ENCODE measurements around the gene ZFP57.

Gene ZFP57

DNA sequence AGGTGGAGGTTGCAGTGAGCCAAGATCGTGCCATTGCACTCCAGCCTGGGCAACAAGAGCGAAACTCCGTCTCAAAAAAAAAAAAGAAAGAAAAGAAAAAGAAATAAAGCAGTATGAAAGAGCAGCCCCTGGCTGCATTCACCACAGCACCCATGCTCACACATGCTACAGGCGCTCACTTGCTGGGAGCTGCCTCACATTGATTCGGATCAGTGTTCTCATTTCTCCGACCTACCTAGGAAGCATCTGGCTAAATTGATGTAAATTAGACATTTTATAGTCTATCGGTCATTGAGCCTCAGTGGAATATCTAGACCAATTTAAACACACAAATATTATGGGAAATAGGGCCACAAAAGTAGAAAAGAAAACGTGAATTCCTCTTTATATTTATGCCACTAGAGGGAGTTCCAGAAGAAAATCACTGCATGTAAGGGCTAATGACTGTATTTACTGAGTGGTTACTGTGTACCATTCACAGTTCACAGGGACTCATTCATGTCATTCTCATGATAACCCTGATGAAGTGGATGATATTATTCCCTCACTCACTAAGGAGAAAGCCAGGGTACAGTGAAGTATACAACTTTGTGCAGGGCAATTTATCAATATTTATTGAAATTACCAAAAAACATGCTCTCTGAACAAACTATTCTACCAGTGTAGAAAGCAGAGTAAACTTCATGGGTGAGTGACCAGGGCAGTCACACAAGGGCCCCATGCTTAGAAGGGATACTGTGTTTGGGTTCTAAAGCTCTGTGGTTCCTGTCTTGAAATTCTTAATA lies 29.3 kb downstream of the ZFP57 start:
- DNase-seq: no peak

DNA sequence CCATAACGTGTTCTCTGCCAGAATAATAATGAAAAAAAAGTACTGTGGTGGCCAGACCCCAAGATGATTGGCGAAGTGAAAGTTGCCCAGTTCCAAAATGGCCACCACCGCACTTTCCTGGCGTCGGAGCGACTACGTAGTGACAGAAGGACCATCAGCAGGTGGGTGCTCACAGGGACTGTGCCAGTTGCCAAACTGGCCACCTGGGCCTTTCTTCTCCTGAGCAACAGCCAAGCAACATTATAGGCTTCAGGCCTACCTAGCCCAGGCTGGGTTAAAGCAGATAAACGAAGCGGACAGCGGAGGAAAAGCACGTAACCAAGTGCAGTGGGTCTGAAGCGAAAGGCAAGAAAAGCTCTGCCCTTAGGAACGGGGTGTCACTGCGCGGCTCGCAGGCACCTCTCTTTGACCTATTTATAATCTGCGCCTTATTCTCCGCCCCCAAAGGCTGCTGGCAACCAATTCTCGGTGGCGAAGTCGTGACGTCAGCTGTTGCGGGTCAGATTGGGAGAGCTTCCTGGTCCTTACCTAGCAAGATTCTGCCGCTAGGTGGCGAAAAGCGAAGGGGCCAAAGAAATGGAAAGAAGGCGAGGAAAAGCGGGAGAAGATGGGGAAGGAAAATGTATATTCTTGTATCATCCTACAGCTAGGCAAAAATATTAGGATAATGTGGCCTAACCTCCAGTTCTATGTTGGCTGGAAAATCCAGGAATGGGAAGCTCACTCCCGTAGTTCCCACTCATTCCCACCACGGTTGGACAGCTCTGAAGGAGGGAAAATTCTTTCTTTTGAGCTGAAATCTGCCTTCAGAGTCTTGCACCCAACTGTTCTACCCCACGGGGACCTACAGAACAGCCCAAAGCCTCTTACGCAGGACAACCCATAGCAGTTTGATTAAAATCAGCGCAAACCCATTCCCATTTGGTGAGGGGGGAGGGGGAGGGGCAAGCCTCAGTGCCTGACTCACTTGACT lies 31.0 kb downstream of the ZFP57 start:
- DNase-seq: peak; percentile 98

DNA sequence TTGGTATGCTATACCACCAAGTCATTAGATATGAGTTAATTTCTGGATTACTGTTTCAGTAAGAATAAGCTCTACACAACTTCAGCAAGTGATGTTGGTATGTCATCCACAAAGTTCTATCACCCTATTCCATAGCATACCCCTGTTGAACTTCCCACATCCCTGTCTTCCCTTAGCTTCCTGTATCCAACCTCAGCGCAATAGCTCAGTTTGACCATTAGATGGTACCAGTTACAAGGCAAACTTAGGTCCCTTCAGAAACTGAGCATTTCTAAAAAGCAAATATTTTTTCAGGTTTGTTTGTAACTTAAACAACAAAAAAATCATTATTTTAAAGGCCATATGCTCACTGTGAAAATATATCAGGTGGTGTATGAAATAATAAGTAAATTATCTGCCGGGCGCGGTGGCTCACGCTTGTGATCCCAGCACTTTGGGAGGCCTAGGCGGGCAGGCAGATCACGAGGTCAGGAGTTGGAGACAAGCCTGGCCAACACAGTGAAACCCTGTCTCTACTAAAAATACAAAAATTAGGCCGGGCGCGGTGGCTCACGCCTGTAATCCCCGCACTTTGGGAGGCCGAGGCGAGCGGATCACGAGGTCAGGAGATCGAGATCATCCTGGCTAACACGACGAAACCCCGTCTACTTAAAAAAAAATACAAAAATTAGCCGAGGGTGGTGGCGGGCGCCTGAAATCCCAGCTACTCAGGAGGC lies 32.9 kb downstream of the ZFP57 start:
- no peak for DNase-seq

DNA sequence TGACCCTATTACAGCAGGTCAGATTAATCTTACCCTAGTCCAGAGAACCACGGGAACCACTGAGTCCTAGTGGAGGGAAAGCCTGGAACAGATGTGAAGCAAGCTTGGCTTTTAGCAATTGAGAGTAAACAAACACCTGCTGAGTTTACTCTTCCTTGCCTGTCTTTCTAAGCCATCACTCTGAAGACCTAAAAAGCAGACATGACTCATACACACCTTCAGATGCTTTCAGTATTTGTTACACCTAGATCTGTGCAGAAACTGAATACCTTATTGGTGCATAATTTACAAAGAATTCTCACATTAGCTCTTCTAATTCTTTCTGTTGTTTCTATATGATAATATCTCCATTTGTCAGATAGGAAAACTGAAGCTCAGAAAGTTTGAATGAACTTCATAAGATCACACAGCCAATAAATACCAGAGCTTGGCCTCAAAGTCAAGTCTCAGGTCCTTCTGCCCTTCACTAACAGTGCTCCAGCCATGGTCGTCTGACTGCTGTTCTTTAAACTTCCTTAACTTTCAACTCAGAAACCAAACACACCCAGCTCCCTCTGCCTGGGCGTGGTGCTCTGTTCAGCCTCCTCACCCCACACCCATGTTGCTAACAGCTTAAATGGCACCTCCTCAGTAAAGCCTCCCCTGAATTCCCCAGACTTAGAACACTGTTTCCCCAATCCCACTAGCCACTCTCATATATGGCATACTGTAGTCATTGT lies 39.4 kb downstream of the ZFP57 start:
- DNase-seq: no peak

DNA sequence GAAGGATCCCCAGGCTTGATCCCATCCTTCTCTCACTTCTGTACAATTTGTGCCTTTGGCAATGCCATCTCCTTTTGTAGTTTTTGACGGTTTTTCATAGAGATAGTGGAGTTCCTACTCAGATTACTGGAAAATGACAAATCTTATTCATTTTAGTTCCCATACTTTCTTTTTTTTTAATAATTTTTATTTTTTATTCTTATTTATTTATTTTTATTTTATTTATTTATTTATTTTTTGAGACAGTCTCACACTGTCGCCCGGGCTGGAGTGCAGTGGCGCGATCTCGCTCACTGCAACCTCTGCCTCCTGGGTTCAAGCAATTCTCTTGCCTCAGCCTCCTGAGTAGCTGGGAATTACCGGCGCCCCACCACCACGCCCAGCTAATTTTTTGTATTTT lies 43.7 kb downstream of the ZFP57 start:
- no peak for DNase-seq

DNA sequence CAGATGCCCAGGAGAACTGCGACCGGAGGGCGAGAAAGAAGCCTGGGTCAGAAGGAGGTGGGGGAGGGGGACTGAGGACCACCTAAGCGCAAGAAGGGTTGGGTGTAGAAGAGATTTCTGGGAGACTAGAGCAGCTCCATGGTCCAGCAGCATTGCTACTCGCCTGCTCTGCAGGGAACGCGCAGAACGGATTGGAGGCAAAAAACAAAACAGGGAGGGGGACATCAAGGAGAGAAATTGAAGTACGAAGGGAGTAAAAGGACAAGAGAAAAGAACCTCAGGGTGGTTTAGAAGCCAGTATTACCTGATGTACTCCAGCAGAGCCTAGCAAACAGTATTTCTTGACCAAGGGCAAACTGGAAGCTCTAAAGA lies 47.4 kb downstream of the ZFP57 start:
- no peak for DNase-seq

DNA sequence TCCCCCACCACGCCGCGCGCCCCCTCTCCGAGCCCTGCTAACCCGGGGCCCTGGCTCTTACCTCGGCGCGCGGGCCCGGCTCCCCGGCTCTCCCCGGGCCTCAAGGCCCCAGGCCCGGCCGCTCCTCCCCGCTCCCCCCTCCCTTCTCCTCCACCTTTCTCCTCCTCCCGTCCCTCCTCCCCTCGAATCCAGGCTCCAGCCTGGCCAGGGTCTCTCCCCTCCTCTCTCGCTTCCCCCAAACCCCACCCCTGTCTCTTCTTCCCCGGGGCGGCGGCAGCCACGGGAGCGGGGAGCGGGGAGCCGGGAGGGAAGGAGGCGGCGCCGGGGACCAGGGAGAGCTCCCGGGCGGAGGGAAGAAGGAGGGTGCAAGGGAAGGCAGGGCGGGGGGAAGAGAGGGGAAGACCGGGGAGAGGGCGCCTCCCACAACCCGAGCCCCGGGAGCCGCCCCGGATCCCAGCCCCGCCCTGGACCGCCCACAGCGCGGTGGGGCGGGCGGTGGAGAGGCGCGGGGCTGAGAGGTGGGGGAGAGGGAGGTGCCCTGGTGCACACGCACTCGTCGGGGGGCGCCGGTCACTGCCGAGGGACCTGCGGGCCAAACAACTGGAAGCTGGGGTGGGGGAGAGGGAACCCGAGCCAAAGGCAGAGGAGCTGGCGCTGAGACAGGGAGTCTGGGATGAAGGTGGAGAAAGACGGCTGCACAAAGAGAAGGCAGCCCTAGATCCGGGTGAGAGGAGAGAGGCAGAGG lies 48.0 kb downstream of the ZFP57 start, which contains the start of gene GABBR1:
Gene GABBR1 (minus strand): TSS at position 395 of the 745 bp plus-strand sequence. CDS start 798 bp downstream, outside the sequence.
- no peak for DNase-seq

DNA sequence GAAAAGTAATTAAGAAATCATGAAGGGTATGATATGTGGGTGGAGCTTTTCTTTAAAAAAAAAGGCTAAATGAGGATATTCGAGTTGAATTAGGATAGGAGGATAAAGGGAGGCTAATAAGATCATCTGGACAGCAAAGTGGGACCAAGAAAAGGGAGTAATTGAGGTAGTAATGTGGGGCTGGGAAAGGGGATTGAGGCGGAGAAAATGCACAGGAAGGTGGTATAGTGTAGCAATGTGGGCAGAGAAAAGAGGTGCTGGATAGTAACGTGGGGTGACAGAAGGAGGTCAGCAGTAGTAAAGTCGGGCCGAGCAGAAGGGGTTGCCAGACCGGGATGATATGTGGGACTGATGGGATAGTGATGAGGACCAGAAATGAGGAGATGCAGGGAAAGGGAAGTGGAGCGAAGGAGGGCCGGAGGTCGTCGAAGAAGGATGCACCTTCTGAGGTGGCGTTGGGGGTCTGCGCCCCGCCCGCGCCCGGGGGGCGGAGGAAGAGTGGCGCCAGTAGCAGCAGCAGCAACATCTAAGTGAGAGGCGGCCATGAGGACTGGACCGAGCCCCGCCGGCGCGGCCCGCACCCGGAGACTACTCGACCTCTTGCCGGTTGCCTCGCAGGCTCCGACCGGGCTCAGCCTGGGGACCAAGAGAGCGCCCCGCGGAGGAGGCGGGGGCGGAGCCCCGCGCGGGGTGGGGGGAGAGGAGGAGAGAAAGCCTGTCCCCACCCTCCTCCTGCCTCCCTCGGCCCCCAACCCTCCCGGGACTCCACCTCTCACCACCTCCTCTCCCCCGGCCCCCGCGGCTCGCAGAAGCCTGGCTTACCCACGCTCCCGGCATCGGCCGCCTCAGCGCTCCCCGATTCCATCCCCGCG lies 48.9 kb downstream of the ZFP57 start:
- no peak for DNase-seq

DNA sequence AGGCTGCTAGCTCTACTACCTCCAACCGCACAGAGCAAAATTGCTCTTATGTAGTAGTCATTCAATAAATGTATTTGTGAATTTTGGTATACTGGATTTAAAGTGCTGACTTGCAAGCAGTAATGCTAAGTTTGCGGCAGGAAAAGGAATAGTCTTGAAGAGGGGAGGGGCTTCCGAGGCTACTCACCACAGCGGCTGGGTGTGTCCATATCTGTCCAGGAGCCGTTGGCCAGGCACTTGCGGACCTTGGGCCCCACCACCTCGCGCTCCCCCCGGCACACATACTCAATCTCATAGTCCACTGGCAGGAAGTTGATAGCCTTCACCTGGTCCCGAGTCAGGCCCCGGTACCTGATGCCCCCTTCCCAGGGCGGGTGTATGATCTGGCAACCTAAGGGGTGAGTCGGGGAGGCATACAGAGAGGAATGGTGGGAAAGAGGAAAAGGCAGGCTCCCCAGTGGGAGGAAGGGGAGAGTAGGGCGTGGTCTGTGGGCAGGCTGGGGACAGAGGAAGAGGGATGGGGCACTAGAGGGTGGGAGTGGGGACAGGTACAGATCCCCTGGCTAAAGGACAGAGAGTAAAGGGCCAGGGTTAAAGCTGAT lies 49.6 kb downstream of the ZFP57 start:
- DNase-seq: no peak

DNA sequence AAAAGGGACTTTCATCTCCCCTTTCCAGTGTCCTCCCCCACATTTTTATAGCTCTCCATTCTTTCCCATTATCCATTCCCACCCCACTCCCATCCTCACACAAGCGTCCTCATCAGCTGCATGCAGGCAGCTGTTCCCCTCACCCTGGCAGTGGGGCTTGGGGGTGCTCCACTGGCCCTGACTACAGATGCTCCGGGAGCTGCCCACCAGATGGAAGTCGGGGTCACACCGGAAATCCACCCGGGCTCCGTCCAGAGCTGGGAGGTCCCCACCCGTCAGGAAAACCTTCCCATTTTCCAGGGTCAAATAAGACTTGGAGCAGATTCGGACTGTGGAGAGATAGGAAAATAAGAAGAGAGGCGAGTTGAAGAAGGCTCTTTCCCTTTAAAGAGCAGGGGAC lies 50.6 kb downstream of the ZFP57 start:
- no peak for DNase-seq

DNA sequence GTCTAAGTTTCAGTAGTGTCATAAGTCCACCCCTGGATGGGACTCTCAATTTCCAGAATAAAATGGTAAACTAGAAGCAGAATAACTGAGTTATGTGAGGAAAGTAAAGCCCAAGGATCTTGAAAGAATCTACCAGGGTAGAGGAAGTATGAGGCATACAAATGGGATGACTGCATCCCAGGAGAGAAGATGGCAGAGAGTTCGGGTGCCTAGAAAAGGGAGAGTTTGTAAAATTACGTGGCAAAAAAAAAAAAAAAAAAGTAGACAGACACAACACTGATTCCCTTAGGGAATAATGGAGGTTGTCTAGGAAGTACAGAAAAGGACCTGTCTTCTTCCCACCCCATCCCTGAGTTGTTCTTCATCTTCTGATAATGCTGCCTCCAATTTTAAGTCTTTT lies 51.4 kb downstream of the ZFP57 start:
- no peak for DNase-seq

DNA sequence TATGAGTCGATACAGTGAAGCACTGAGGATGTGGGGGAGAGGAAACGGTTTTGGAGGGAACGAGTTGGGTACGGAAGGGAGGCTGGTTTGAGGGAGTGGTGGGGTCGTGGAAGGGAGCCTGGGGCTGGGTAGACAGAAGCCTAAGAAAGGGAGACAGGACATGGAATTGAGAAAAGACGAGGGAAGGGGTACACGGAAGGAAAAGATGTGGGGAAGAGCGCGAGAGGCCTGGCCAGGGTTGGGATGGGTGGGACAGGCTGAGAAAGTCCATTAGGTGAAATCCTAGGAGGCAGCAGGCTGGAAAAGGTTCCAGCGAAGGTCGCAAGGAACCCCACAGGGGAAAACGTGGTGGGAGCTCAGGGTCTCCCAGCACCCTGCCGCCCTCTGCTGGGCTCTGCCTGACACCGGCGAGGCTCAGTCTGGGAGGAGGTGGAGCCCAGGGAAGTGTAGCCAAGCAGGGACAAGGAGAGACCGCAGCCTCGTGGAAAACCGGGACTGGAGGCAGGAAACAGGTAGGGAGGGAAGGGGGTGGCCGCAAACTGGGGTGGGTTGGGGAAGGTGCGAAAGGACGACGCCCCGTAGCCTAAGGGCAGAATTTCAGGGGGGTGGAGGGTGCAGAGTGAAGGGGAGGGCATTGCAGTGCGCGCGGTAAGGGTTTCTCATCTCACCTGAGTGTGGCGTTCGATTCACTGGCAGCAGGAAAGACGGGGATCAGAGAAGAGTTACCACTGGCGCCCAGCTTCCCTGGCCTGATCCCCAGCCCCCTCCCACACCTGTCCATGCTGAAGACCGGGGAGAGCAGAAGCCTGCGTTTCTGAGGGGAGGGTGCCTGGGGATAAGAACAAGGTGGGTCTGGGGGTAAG lies 52.3 kb downstream of the ZFP57 start:
- peak; percentile 25 for DNase-seq

DNA sequence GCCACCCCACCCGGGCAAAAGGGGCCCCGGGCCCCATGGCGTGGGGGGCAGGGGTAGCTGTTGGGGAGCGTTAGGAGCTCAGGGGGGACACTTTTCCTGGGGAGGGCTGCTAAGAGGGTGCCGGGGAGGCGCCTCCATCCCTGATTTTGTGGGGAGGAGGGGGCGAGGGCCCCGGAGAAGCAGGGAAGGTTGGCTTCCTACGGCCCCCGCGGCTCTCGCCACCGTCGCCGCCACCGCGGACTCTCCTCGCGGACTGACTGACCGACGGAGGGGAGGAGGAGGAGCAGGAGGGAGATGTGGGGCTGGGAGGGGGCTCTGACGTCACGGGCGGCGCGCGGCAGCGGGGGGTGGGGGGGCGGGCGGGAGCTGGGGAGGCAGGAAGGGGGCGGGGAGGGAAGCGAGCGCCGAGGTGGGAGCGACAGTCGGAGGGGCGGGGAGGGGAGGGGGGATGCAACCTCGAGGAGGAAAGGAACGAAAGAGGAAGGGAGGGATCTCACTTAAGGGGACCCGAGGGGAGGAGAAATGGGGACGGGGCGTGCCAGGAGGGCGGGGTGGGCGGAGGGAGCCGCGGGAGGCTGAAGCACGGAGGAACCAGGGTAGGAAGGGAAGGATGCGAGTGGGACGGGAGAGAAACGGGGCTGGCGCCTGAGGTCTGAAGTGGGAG lies 53.1 kb downstream of the ZFP57 start:
- DNase-seq: no peak

DNA sequence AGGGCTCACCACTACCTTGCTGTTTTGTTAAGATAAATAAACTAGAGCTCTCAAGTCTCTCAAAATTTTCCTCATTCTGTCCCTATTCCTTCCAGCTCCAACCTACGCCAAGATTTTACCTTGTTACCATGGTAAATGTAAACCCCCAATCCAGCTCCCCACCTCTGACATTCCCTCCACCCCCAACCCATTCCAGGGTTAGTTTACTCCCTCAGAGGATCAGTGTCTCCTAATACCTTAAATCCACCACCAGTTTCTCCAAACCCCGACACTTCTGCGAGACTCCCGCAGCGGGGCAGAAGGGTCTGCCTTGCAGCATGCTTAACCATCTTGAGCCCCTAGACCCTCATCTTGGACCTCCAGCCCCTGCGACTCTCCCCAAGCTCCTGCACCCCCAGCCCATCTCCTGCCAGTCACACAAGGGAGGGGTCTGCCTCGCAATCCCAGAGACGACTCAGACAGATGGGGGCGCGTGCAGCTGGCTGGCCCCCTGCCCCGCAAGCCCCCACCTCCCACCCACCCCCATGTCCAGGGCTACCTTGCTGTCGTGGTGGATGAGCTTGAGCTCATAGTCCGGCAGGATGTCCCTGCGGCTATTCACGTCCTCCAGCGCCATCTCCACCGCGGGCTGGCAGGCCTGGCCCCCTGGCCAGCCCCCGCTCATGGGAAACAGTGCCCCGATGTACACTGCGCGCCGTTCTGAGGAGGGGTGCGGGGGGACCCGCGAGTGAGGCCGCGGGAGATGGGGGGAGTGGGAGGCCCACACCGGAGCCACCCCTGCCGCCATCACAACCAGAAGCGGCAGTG lies 53.8 kb downstream of the ZFP57 start:
- no peak for DNase-seq

DNA sequence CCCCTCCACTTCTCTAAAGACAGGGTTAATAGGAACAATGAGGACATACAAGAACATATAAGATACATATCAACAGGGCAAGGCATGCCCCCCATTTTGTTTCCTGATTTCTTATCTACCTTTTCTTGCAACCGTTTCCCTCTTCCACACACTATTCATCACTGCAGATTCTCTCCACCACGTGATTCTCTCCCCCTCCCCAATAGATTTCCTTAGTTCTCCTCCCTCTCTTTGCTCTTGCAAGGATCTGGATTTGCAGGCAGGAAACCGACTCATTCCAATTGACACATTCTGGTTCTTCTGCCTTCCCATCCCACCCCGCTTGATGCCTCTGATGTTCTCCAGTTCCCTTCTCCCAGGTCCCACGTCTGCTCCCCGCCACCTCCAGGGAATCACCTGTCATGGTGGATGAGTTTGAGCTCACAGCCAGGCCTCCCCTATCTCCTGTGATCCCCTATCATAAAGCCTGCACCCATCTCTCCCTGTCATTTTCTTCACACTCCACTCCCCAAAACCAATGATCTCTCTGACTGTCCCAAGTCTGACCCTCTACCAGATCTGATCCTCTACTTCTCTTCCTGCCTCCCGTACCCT lies 55.5 kb downstream of the ZFP57 start:
- DNase-seq: no peak

DNA sequence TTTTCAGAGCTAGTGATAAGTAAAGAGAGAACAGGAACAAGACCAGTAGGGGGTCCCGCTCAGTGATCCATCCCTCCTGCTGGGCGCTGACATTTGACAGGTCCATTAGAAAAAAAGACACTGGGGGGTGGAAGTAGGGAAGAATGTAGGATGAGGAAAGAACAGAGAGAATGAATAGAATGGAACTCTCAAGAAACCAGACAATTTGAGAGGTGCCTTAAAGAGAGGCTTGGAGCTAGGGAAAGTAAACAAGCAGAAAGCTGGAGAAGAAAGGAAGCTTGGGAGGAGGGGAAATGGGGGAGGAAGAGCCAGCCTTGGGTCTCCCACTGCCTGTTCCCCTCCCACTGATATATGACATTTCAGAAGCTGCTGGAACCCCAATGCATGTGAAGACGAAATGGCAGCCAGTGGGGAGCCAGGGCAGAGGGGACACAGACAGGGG lies 56.4 kb downstream of the ZFP57 start:
- no peak for DNase-seq

All from NCI-H2029 treated with DMSO at 0.1 percent for 48 hours (cell line).